PC-9 (cell line): ENCODE data around the gene SLC6A19.

Source experiments
- CTCF ChIP-seq: fragments of 200-600 bp; sonication (generic); conservative IDR thresholded peaks from 2 replicates; pipeline ENCODE4 v1.6.1; 2017; ENCODE audit warnings: mixed run types, antibody characterized with exemption, mild to moderate bottlenecking, moderate library complexity
- EZH2 ChIP-seq: fragments of 200-600 bp; sonication (generic); IDR thresholded peaks from 2 replicates; pipeline ENCODE4 v1.8.0; 2017; ENCODE audit warnings: antibody characterized with exemption, low read depth

- TF ChIP-seq CTCF, result no peak
- TF ChIP-seq EZH2, result no peak
Measured at GRCh38 chr5:1259806-1260480, 58.5 kb downstream of the SLC6A19 start.
